ENCODE data around the gene CFAP299.
"Not testable (repeated sequence)": the region's sequence is repeated elsewhere in the genome, so short reads cannot be mapped to it uniquely, and the experiment has no call there.

Gene CFAP299

GRCh38 chr4:80331693-80332092 lies 3.8 kb upstream of the CFAP299 start:
- DNase-seq (ENCODE audit: low read depth in 2 of 2), result no peak

GRCh38 chr4:80333121-80333520 lies 2.4 kb upstream of the CFAP299 start:
- DNase-seq (ENCODE audit: low read depth in 2 of 2), result no peak

- DNase-seq (ENCODE audit: low read depth in 2 of 2), result no peak
These were observed 962 bp upstream of the CFAP299 start for GRCh38 chr4:80334568-80334967.

GRCh38 chr4:80335226-80335553 lies 340 bp upstream of the CFAP299 start:
- DNase-seq (ENCODE audit: low read depth in 2 of 2), result no peak

- no peak for DNase-seq (ENCODE audit: low read depth in 2 of 2)
These were observed 1.1 kb downstream of the CFAP299 start for GRCh38 chr4:80336582-80336981.

- no peak for DNase-seq (ENCODE audit: low read depth in 2 of 2)
These were observed 4.5 kb downstream of the CFAP299 start for GRCh38 chr4:80340036-80340435.

- not testable (repeated sequence) for DNase-seq (ENCODE audit: low read depth in 2 of 2)
These were observed 7.2 kb downstream of the CFAP299 start for GRCh38 chr4:80342684-80343083.

GRCh38 chr4:80343887-80344286 lies 8.4 kb downstream of the CFAP299 start:
- DNase-seq (ENCODE audit: low read depth in 2 of 2), result no peak

GRCh38 chr4:80360084-80360483 lies 24.6 kb downstream of the CFAP299 start:
- no peak for DNase-seq (ENCODE audit: low read depth in 2 of 2)

GRCh38 chr4:80360900-80361299 lies 25.4 kb downstream of the CFAP299 start:
- no peak for DNase-seq (ENCODE audit: low read depth in 2 of 2)

- DNase-seq (ENCODE audit: low read depth in 2 of 2), result no peak
These were observed 25.9 kb downstream of the CFAP299 start for GRCh38 chr4:80361329-80361900.

- DNase-seq (ENCODE audit: low read depth in 2 of 2), result no peak
These were observed 27.1 kb downstream of the CFAP299 start for GRCh38 chr4:80362578-80363181.

GRCh38 chr4:80365928-80366327 lies 30.4 kb downstream of the CFAP299 start:
- peak in 1 of 2 donors; percentile 19 for DNase-seq (ENCODE audit: low read depth in 2 of 2)

GRCh38 chr4:80367737-80368136 lies 32.2 kb downstream of the CFAP299 start:
- DNase-seq (ENCODE audit: low read depth in 2 of 2), result no peak

- DNase-seq (ENCODE audit: low read depth in 2 of 2), result no peak
These were observed 35.1 kb downstream of the CFAP299 start for GRCh38 chr4:80370635-80371034.

- no peak for DNase-seq (ENCODE audit: low read depth in 2 of 2)
These were observed 35.5 kb downstream of the CFAP299 start for GRCh38 chr4:80371046-80371445.

GRCh38 chr4:80374180-80374579 lies 38.6 kb downstream of the CFAP299 start:
- no peak for DNase-seq (ENCODE audit: low read depth in 2 of 2)

GRCh38 chr4:80382090-80382832 lies 46.7 kb downstream of the CFAP299 start:
- no peak for DNase-seq (ENCODE audit: low read depth in 2 of 2)

GRCh38 chr4:80385397-80386280 lies 50.1 kb downstream of the CFAP299 start:
- no peak for DNase-seq (ENCODE audit: low read depth in 2 of 2)

- no peak for DNase-seq (ENCODE audit: low read depth in 2 of 2)
These were observed 50.9 kb downstream of the CFAP299 start for GRCh38 chr4:80386281-80386886.

- no peak for DNase-seq (ENCODE audit: low read depth in 2 of 2)
These were observed 52.1 kb downstream of the CFAP299 start for GRCh38 chr4:80387390-80388283.

Data from stimulated activated CD8-positive, alpha-beta memory T cell treated with anti-CD3 and anti-CD28 coated beads, Interleukin-2, amount 100 ng/mL, for 1 hour (primary cell).